CD8-positive, alpha-beta memory T cell (primary cell): Measurements from ENCODE around the gene CDKN2D. TPM values are rescaled to one million over a fixed set of nuclear protein-coding genes. Genes with fewer than 3 reads are reported as not detected.

Experiments used
- CTCF ChIA-PET: fragments of 350-600 bp; sonication (Branson Sonifier 250); formaldehyde crosslinking; loops from one replicate; lab custom pipeline; 2021; ENCODE audit warnings: antibody characterized with exemption; lab: Charles Lee
- POLR2A ChIA-PET: fragments of 350-600 bp; sonication (Branson Sonifier 250); formaldehyde crosslinking; loops from one replicate; lab custom pipeline; 2021; ENCODE audit warnings: antibody characterized with exemption; lab: Charles Lee
- DNase-seq, 5 donors: peaks; one replicate each; pipeline versions ENCODE4 v3.0.0 to v3.0.0-alpha.2; 2020 to 2022; ENCODE audit warnings: mixed read lengths in 1 of 5
- H3K27ac ChIP-seq: one replicate; pipeline ENCODE4 v1.7.0; 2013; ENCODE audit warnings: low read depth, mild to moderate bottlenecking, low read length, moderate library complexity
- H3K27me3 ChIP-seq: 2 replicates; pipeline ENCODE4 v1.7.0; 2013; ENCODE audit warnings: low read length, mild to moderate bottlenecking; ENCODE audit not compliant: insufficient read depth, poor library complexity, severe bottlenecking
- H3K36me3 ChIP-seq: 2 replicates; pipeline ENCODE4 v1.7.0; 2013; ENCODE audit warnings: mild to moderate bottlenecking, low read length, moderate library complexity; ENCODE audit not compliant: insufficient read depth
- H3K4me1 ChIP-seq: 2 replicates; pipeline ENCODE4 v1.7.0; 2013; ENCODE audit warnings: mild to moderate bottlenecking, low read length, moderate library complexity; ENCODE audit not compliant: insufficient read depth
- H3K4me3 ChIP-seq: 2 replicates; pipeline ENCODE4 v1.7.0; 2013; ENCODE audit warnings: mild to moderate bottlenecking, low read length
- H3K9me3 ChIP-seq: 2 replicates; pipeline ENCODE4 v1.7.0; 2013; ENCODE audit warnings: mild to moderate bottlenecking, low read length
- H3K27ac Mint-ChIP-seq, 8 donors: one replicate each; pipeline ENCODE4 v1.8.0; 2020 to 2021; ENCODE audit warnings: mixed read lengths in 8 of 8, mild to moderate bottlenecking in 6 of 8, inconsistent platforms in 3 of 8, moderate library complexity in 3 of 8
- H3K27me3 Mint-ChIP-seq, 2 donors: one replicate each; pipeline ENCODE4 v1.8.0; 2020 to 2021; ENCODE audit warnings: mixed read lengths in 2 of 2, mild to moderate bottlenecking in 1 of 2, moderate library complexity in 1 of 2
- H3K36me3 Mint-ChIP-seq, 3 donors: one replicate each; pipeline ENCODE4 v1.8.0; 2020 to 2021; ENCODE audit warnings: mixed read lengths in 3 of 3, inconsistent platforms in 1 of 3, mild to moderate bottlenecking in 1 of 3
- H3K4me1 Mint-ChIP-seq, 3 donors: one replicate each; pipeline ENCODE4 v1.8.0; 2020 to 2021; ENCODE audit warnings: mixed read lengths in 3 of 3, inconsistent platforms in 1 of 3, mild to moderate bottlenecking in 1 of 3
- H3K4me3 Mint-ChIP-seq, 7 donors: one replicate each; pipeline ENCODE4 v1.8.0; 2020 to 2021; ENCODE audit warnings: mixed read lengths in 7 of 7, mild to moderate bottlenecking in 6 of 7, moderate library complexity in 4 of 7, inconsistent platforms in 2 of 7
- H3K9me3 Mint-ChIP-seq, 5 donors: one replicate each; pipeline ENCODE4 v1.8.0; 2020 to 2022; ENCODE audit warnings: mixed read lengths in 5 of 5, mild to moderate bottlenecking in 3 of 5, moderate library complexity in 2 of 5, inconsistent platforms in 1 of 5
- polyA plus RNA-seq: library from polyadenylated mRNA; unstranded; fragments of 300-500 nt; fragmentation: Illumina TruSeq; gene quantifications from one replicate; pipeline ENCODE4 v1.2.3, GENCODE V29; 2021
- total RNA-seq, 2 experiments: library from RNA; stranded (reverse); gene quantifications; one replicate each; pipeline ENCODE4 v1.2.3, GENCODE V29; 2021

CDKN2D gene
- total and polyA plus RNA-seq, 3 experiments from 2014 or later: 22.2 to 176 (median 23.1) TPM

- peak overlapping the region in 6 of 8 donors; percentile 29 to 79 (median 58) for H3K27ac Mint-ChIP-seq
These were observed 18.4 kb downstream of the CDKN2D start for GRCh38 chr19:10550336-10550735.

GRCh38 chr19:10549733-10550132, 19.0 kb downstream of the CDKN2D start:
- no peak overlapping the region for H3K4me3 ChIP-seq
- H3K9me3 Mint-ChIP-seq: no peaks in the 10 kb centered on the region
- POLR2A ChIA-PET: no interaction called here
- H3K36me3 Mint-ChIP-seq: peaks cover 0 to 69% (median 4%) of the 10 kb centered on the region in 3 donors
- H3K4me3 Mint-ChIP-seq: no peak overlapping the region
- peak overlapping the region in 4 of 8 donors; percentile 43 to 70 (median 55) for H3K27ac Mint-ChIP-seq
- no peaks in the 10 kb centered on the region for H3K9me3 ChIP-seq
- peaks cover 34 to 59% (median 45%) of the 10 kb centered on the region in 3 donors for H3K4me1 Mint-ChIP-seq
- no peak overlapping the region for H3K27ac ChIP-seq
- H3K27me3 ChIP-seq: no peaks in the 10 kb centered on the region
- CTCF ChIA-PET: no interaction called here
- DNase-seq: no peak
- peaks cover 45% of the 10 kb centered on the region for H3K4me1 ChIP-seq
- H3K27me3 Mint-ChIP-seq: no peaks in the 10 kb centered on the region
- H3K36me3 ChIP-seq: peaks cover 42% of the 10 kb centered on the region

More at GRCh38 chr19:10550336-10550735, 18.4 kb downstream of the CDKN2D start:
- CTCF ChIA-PET: interaction anchor here (1.7 to 7.0 kb wide), 2 partner anchors 19 to 31 kb away, joined by 5 to 63 read pairs; partner anchors contain the start of genes CDKN2D and KRI1
- Histone ChIP-seq H3K36me3 (peaks cover 44% of the 10 kb centered on the region), H3K4me3 (no peak overlapping the region), H3K27me3 (no peaks in the 10 kb centered on the region), H3K9me3 (no peaks in the 10 kb centered on the region), H3K4me1 (peaks cover 46% of the 10 kb centered on the region), H3K27ac (no peak overlapping the region)
- POLR2A ChIA-PET: interaction anchor here (4.0 kb wide), 1 partner anchor 18 kb away, joined by 23 read pairs; the partner anchor contains the start of gene CDKN2D
- Mint-ChIP-seq H3K4me3 (peak overlapping the region in 2 of 7 donors; percentile 12 to 40), H3K9me3 (no peaks in the 10 kb centered on the region), H3K4me1 (peaks cover 34 to 59% (median 46%) of the 10 kb centered on the region in 3 donors), H3K36me3 (peaks cover 0 to 70% (median 4%) of the 10 kb centered on the region in 3 donors), H3K27me3 (no peaks in the 10 kb centered on the region)
- DNase-seq: no peak

GRCh38 chr19:10548746-10549276, 20.0 kb downstream of the CDKN2D start:
- Histone ChIP-seq H3K27me3 (no peaks in the 10 kb centered on the region), H3K27ac (no peak overlapping the region), H3K9me3 (no peaks in the 10 kb centered on the region), H3K36me3 (peaks cover 42% of the 10 kb centered on the region), H3K4me3 (no peak overlapping the region), H3K4me1 (peaks cover 42% of the 10 kb centered on the region)
- Mint-ChIP-seq H3K27me3 (no peaks in the 10 kb centered on the region), H3K36me3 (peaks cover 0 to 63% (median 3%) of the 10 kb centered on the region in 3 donors), H3K4me1 (peaks cover 29 to 55% (median 39%) of the 10 kb centered on the region in 3 donors), H3K27ac (peak overlapping the region in 3 of 8 donors; percentile 29 to 70 (median 64)), H3K9me3 (no peaks in the 10 kb centered on the region), H3K4me3 (no peak overlapping the region)
- DNase-seq: no peak
- ChIA-PET CTCF (interaction anchor here (3.5 kb wide), 1 partner anchor 24 kb away, joined by 11 read pairs; no protein-coding TSS in a partner anchor), POLR2A (no interaction called here)

- ChIA-PET POLR2A (interaction anchor here (1.0 kb wide), 1 partner anchor 15 kb away, joined by 3 read pairs; no protein-coding TSS in a partner anchor), CTCF (interaction anchor here (0.7 to 3.5 kb wide), 6 partner anchors 14 to 663 kb away, joined by 3 to 11 read pairs (median 4); partner anchors contain the start of gene KRI1)
- H3K27me3 Mint-ChIP-seq: no peaks in the 10 kb centered on the region
- DNase-seq: no peak
- no peaks in the 10 kb centered on the region for H3K9me3 Mint-ChIP-seq
- peaks cover 22% of the 10 kb centered on the region for H3K36me3 ChIP-seq
- peaks cover 28% of the 10 kb centered on the region for H3K4me1 ChIP-seq
- H3K9me3 ChIP-seq: no peaks in the 10 kb centered on the region
- H3K36me3 Mint-ChIP-seq: peaks cover 0 to 44% (median 1%) of the 10 kb centered on the region in 3 donors
- no peak overlapping the region for H3K4me3 ChIP-seq
- peak overlapping the region in 2 of 7 donors; percentile 14 to 74 for H3K4me3 Mint-ChIP-seq
- H3K27ac Mint-ChIP-seq: peak overlapping the region in 1 of 8 donors; percentile 29
- peaks cover 19 to 40% (median 23%) of the 10 kb centered on the region in 3 donors for H3K4me1 Mint-ChIP-seq
- no peaks in the 10 kb centered on the region for H3K27me3 ChIP-seq
- H3K27ac ChIP-seq: no peak overlapping the region
These were observed 22.0 kb downstream of the CDKN2D start for GRCh38 chr19:10546817-10547216.

GRCh38 chr19:10544753-10545251, 24.0 kb downstream of the CDKN2D start:
- ChIA-PET CTCF (interaction anchor here (0.9 kb wide), 1 partner anchor 52 kb away, joined by 3 read pairs; no protein-coding TSS in a partner anchor), POLR2A (interaction anchor here (0.6 to 1.5 kb wide), 5 partner anchors 21 to 109 kb away, joined by 3 to 5 read pairs (median 3); partner anchors contain the start of genes KRI1 and S1PR5)
- Histone ChIP-seq H3K27ac (peak overlapping the region; percentile 79), H3K9me3 (no peaks in the 10 kb centered on the region), H3K36me3 (peaks cover 15% of the 10 kb centered on the region), H3K27me3 (no peaks in the 10 kb centered on the region), H3K4me1 (peaks cover 17% of the 10 kb centered on the region), H3K4me3 (peak overlapping the region; percentile 61)
- H3K4me1 Mint-ChIP-seq: peaks cover 11 to 27% (median 14%) of the 10 kb centered on the region in 3 donors
- H3K4me3 Mint-ChIP-seq: peak overlapping the region; percentile 90 to 96 (median 93)
- H3K9me3 Mint-ChIP-seq: no peaks in the 10 kb centered on the region
- H3K27me3 Mint-ChIP-seq: peaks cover 2 to 3% of the 10 kb centered on the region in 2 donors
- H3K36me3 Mint-ChIP-seq: peaks cover 0 to 30% (median 0%) of the 10 kb centered on the region in 3 donors
- peak overlapping the region; percentile 76 to 97 (median 93) for H3K27ac Mint-ChIP-seq
- DNase-seq: no peak

- H3K4me1 Mint-ChIP-seq: peaks cover 11 to 27% (median 14%) of the 10 kb centered on the region in 3 donors
- H3K9me3 ChIP-seq: no peaks in the 10 kb centered on the region
- peak overlapping the region; percentile 61 for H3K4me3 ChIP-seq
- peaks cover 2 to 3% of the 10 kb centered on the region in 2 donors for H3K27me3 Mint-ChIP-seq
- no peaks in the 10 kb centered on the region for H3K9me3 Mint-ChIP-seq
- H3K4me3 Mint-ChIP-seq: peak overlapping the region; percentile 90 to 96 (median 93)
- ChIA-PET CTCF (interaction anchor here (0.9 kb wide), 1 partner anchor 52 kb away, joined by 3 read pairs; no protein-coding TSS in a partner anchor), POLR2A (interaction anchor here (0.6 to 1.5 kb wide), 5 partner anchors 22 to 109 kb away, joined by 3 to 5 read pairs (median 3); partner anchors contain the start of genes KRI1 and S1PR5)
- H3K27ac Mint-ChIP-seq: peak overlapping the region; percentile 76 to 97 (median 93)
- H3K36me3 Mint-ChIP-seq: peaks cover 0 to 26% (median 0%) of the 10 kb centered on the region in 3 donors
- peak overlapping the region; percentile 79 for H3K27ac ChIP-seq
- no peak for DNase-seq
- peaks cover 17% of the 10 kb centered on the region for H3K4me1 ChIP-seq
- peaks cover 12% of the 10 kb centered on the region for H3K36me3 ChIP-seq
- no peaks in the 10 kb centered on the region for H3K27me3 ChIP-seq
These were observed 24.5 kb downstream of the CDKN2D start for GRCh38 chr19:10544242-10544752.

- Mint-ChIP-seq H3K36me3 (peaks cover 0 to 19% (median 0%) of the 10 kb centered on the region in 3 donors), H3K4me1 (peaks cover 11 to 27% (median 14%) of the 10 kb centered on the region in 3 donors), H3K9me3 (no peaks in the 10 kb centered on the region), H3K27ac (peak within 1 kb of the TSS; percentile 86 to 97 (median 93)), H3K27me3 (peaks cover 2 to 8% of the 10 kb centered on the region in 2 donors), H3K4me3 (peak within 1 kb of the TSS; percentile 90 to 96 (median 93))
- peak; percentile 78 to 88 (median 81) for DNase-seq
- H3K36me3 ChIP-seq: peaks cover 6% of the 10 kb centered on the region
- no peaks in the 10 kb centered on the region for H3K9me3 ChIP-seq
- H3K4me1 ChIP-seq: peaks cover 17% of the 10 kb centered on the region
- no peaks in the 10 kb centered on the region for H3K27me3 ChIP-seq
- POLR2A ChIA-PET: interaction anchor here (0.8 to 2.7 kb wide), 5 partner anchors 10 to 110 kb away, joined by 3 to 14 read pairs (median 3); partner anchors contain the start of gene KRI1
- peak within 1 kb of the TSS; percentile 79 for H3K27ac ChIP-seq
- CTCF ChIA-PET: interaction anchor here (0.9 to 4.0 kb wide), 9 partner anchors 9 to 101 kb away, joined by 3 to 56 read pairs (median 6); partner anchors contain the start of genes CDKN2D and S1PR5
- H3K4me3 ChIP-seq: peak within 1 kb of the TSS; percentile 61
These were observed 25.1 kb downstream of the CDKN2D start, which contains the start of gene ATG4D for GRCh38 chr19:10543420-10544241. Gene ATG4D, plus strand, starts transcription at chr19:10543904. Its CDS starts 187 bp downstream, at chr19:10544091.
